IMR-90 (cell line): Measurements from ENCODE around the gene UTF1. TPM values are rescaled to one million over a fixed set of nuclear protein-coding genes. Genes with fewer than 3 reads are reported as not detected.

Experiments used
- ATAC-seq: fragments of 200-7000 bp; cut with Tn5 transposase; 2 replicates; pipeline ENCODE4 v1.9.1; 2020; ENCODE audit warnings: low read depth, mild to moderate bottlenecking, moderate library complexity
- BruUV-seq: library from RNA; stranded (reverse); fragments of 400-500 nt; replicated peaks from 2 replicates; lab custom pipeline; 2021; lab: Mats Ljungman, UMichigan
- CTCF ChIA-PET: fragments of 300-600 bp; formaldehyde crosslinking; extraction: SDS; loops from one replicate; lab custom pipeline; 2021; ENCODE audit warnings: antibody characterized with exemption; lab: Yijun Ruan, JAX
- POLR2A ChIA-PET: fragments of 300-600 bp; sonication (Branson Sonifier 250); formaldehyde crosslinking; loops from one replicate; lab custom pipeline; 2022; ENCODE audit warnings: antibody characterized with exemption; ENCODE audit not compliant: unreplicated experiment; lab: Charles Lee
- DNase-seq: peaks from one replicate; pipeline ENCODE4 v3.0.0; 2013
- H2AFZ ChIP-seq: replicated peaks from 2 replicates; pipeline ENCODE3; 2013; ENCODE audit warnings: low read length, mild to moderate bottlenecking; ENCODE audit not compliant: poor library complexity
- H2AK5ac ChIP-seq: 2 replicates; pipeline ENCODE4 v1.6.1; 2013; ENCODE audit warnings: low read depth, low read length, inconsistent platforms
- H2AK9ac ChIP-seq: replicated peaks from 2 replicates; pipeline ENCODE3; 2013; ENCODE audit warnings: mild to moderate bottlenecking, low read depth, low read length, moderate library complexity; ENCODE audit not compliant: poor library complexity
- H2BK120ac ChIP-seq: 2 replicates; pipeline ENCODE4 v1.6.1; 2013; ENCODE audit warnings: low read depth, low read length, inconsistent platforms
- H2BK15ac ChIP-seq: 3 replicates; pipeline ENCODE4 v1.6.1; 2013; ENCODE audit warnings: low read depth, low read length, inconsistent platforms
- H2BK20ac ChIP-seq: 2 replicates; pipeline ENCODE4 v1.6.1; 2013; ENCODE audit warnings: low read depth, mild to moderate bottlenecking, inconsistent platforms, low read length, moderate library complexity
- H2BK5ac ChIP-seq: 2 replicates; pipeline ENCODE4 v1.6.1; 2013; ENCODE audit warnings: mild to moderate bottlenecking, low read depth, low read length, inconsistent platforms; ENCODE audit not compliant: poor library complexity, severe bottlenecking
- H3K14ac ChIP-seq: replicated peaks from 2 replicates; pipeline ENCODE4 v1.6.1; 2013; ENCODE audit warnings: low read depth, low read length, inconsistent platforms
- H3K18ac ChIP-seq: 2 replicates; pipeline ENCODE4 v1.6.1; 2013; ENCODE audit warnings: low read depth, low read length, control low read depth
- H3K23ac ChIP-seq: 2 replicates; pipeline ENCODE4 v1.6.1; 2013; ENCODE audit warnings: low read depth, low read length, inconsistent platforms
- H3K27ac ChIP-seq: 2 replicates; pipeline ENCODE4 v1.5.1; 2013; ENCODE audit warnings: mild to moderate bottlenecking, control low read depth, low read length; ENCODE audit not compliant: insufficient read depth
- H3K27me3 ChIP-seq: 2 replicates; pipeline ENCODE4 v1.6.1; 2013; ENCODE audit warnings: low read length; ENCODE audit not compliant: control insufficient read depth, insufficient read depth
- H3K36me3 ChIP-seq: 2 replicates; pipeline ENCODE4 v1.6.1; 2013; ENCODE audit warnings: low read length, mixed read lengths; ENCODE audit not compliant: control insufficient read depth, insufficient read depth
- H3K4ac ChIP-seq: 2 replicates; pipeline ENCODE4 v1.6.1; 2013; ENCODE audit warnings: low read depth, low read length, inconsistent platforms
- H3K4me1 ChIP-seq: 2 replicates; pipeline ENCODE4 v1.6.1; 2013; ENCODE audit warnings: low read length, mixed read lengths; ENCODE audit not compliant: control insufficient read depth, insufficient read depth
- H3K4me2 ChIP-seq: 2 replicates; pipeline ENCODE4 v1.6.1; 2013; ENCODE audit warnings: low read depth, mild to moderate bottlenecking, control low read depth, low read length, moderate library complexity
- H3K4me3 ChIP-seq: 2 replicates; pipeline ENCODE4 v1.5.1; 2013; ENCODE audit warnings: low read depth, mild to moderate bottlenecking, control low read depth, low read length, moderate library complexity; ENCODE audit not compliant: insufficient read depth
- H3K56ac ChIP-seq: 2 replicates; pipeline ENCODE4 v1.6.1; 2013; ENCODE audit warnings: low read length, inconsistent platforms; ENCODE audit not compliant: insufficient read depth; ENCODE audit errors: extremely low read depth
- H3K79me1 ChIP-seq, 2 experiments: 2 replicates each; pipeline ENCODE4 v1.6.1; 2013; ENCODE audit warnings: low read length in 2 of 2, inconsistent platforms in 1 of 2, low read depth in 1 of 2
- H3K9ac ChIP-seq: 2 replicates; pipeline ENCODE4 v1.6.1; 2013; ENCODE audit warnings: low read depth, low read length, control low read depth
- H3K9me1 ChIP-seq: 2 replicates; pipeline ENCODE4 v1.6.1; 2013; ENCODE audit warnings: low read length, inconsistent platforms; ENCODE audit not compliant: insufficient read depth
- H3K9me3 ChIP-seq: 2 replicates; pipeline ENCODE4 v1.6.1; 2013; ENCODE audit warnings: low read length; ENCODE audit not compliant: control insufficient read depth, insufficient read depth
- H4K20me1 ChIP-seq: 2 replicates; pipeline ENCODE4 v1.6.1; 2013; ENCODE audit warnings: low read length, inconsistent platforms; ENCODE audit not compliant: insufficient read depth
- H4K5ac ChIP-seq: 2 replicates; pipeline ENCODE4 v1.6.1; 2013; ENCODE audit warnings: mild to moderate bottlenecking, low read depth, low read length, control low read depth
- H4K8ac ChIP-seq, 2 experiments: 2 replicates each; pipeline ENCODE4 v1.6.1; 2013; ENCODE audit warnings: low read depth in 2 of 2, low read length in 2 of 2, control low read depth in 1 of 2, inconsistent platforms in 1 of 2
- H4K91ac ChIP-seq: 2 replicates; pipeline ENCODE4 v1.6.1; 2013; ENCODE audit warnings: low read depth, low read length, inconsistent platforms; ENCODE audit not compliant: insufficient read depth
- CEBPB ChIP-seq: IDR thresholded peaks from 2 replicates; pipeline ENCODE4 v1.6.1; 2012; ENCODE audit warnings: low read depth, low read length, improper control_type of control experiment
- CHD1 ChIP-seq: IDR thresholded peaks from 2 replicates; pipeline ENCODE4 v1.6.1; 2012; ENCODE audit warnings: low read depth, low read length, improper control_type of control experiment
- CTCF ChIP-seq: conservative IDR thresholded peaks from 2 replicates; pipeline ENCODE4 v1.5.1; 2012; ENCODE audit warnings: mild to moderate bottlenecking, low read depth, low read length, improper control_type of control experiment
- FOS ChIP-seq: fragments of 150-350 bp; IDR thresholded peaks from 2 replicates; pipeline ENCODE4 v1.6.1; 2016; ENCODE audit warnings: low read depth, low read length
- MAFK ChIP-seq: IDR thresholded peaks from 2 replicates; pipeline ENCODE4 v1.6.1; 2012; ENCODE audit warnings: low read depth, low read length, improper control_type of control experiment
- MAZ ChIP-seq: IDR thresholded peaks from 2 replicates; pipeline ENCODE4 v1.6.1; 2012; ENCODE audit warnings: low read depth, mild to moderate bottlenecking, low read length, improper control_type of control experiment, moderate library complexity, borderline replicate concordance
- NFE2L2 ChIP-seq: fragments of 150-350 bp; IDR thresholded peaks from 2 replicates; pipeline ENCODE4 v1.6.1; 2016; ENCODE audit warnings: low read depth, mild to moderate bottlenecking, low read length
- POLR2A ChIP-seq: IDR thresholded peaks from 2 replicates; pipeline ENCODE4 v1.6.1; 2012; ENCODE audit warnings: mild to moderate bottlenecking, low read depth, low read length
- RAD21 ChIP-seq: IDR thresholded peaks from 2 replicates; pipeline ENCODE4 v1.6.1; 2012; ENCODE audit warnings: low read length, improper control_type of control experiment
- RFX5 ChIP-seq: IDR thresholded peaks from 2 replicates; pipeline ENCODE4 v1.8.0; 2012; ENCODE audit warnings: low read depth, mild to moderate bottlenecking, low read length, moderate library complexity
- SMC3 ChIP-seq: fragments of 150-350 bp; IDR thresholded peaks from 2 replicates; pipeline ENCODE4 v1.6.1; 2016; ENCODE audit warnings: low read depth, mild to moderate bottlenecking, antibody characterized with exemption, low read length, moderate library complexity
- WGBS, 2 experiments: methylation state at CpG; one replicate each; pipeline versions ENCODE4 v1.1.5 to v1.1.7; 2013; ENCODE audit warnings: missing lambda C conversion rate in 2 of 2; ENCODE audit not compliant: insufficient read length in 1 of 2; ENCODE audit errors: extremely low coverage in 2 of 2; 5-methylcytosine and 5-hydroxymethylcytosine counted together
- dilution Hi-C: fragments of 300-500 bp; cut with HindIII; formaldehyde crosslinking; loops from one replicate; pipeline ENCODE4 v1.14.3; 2018; ENCODE audit warnings: low sequenced_read_pairs; ENCODE audit not compliant: unreplicated experiment
- in situ Hi-C: fragments of 300-500 bp; cut with MboI; formaldehyde crosslinking; loops from 3 replicates; pipeline ENCODE4 v1.14.3; 2019; ENCODE audit warnings: low sequenced_read_pairs, inconsistent platforms, mixed read lengths
- intact Hi-C: fragments of 100-400 bp; cut with micrococcal nuclease; formaldehyde crosslinking; loops from 2 replicates; pipeline ENCODE4 v1.10.0; 2022
- polyA plus RNA-seq, 3 experiments: library from polyadenylated mRNA; depleted of rRNA; stranded (reverse); fragments of >200 nt; gene quantifications; 2 replicates each; pipeline ENCODE4 v1.2.3, GENCODE V29; 2012; ENCODE audit warnings: low replicate concordance in 1 of 3
- total RNA-seq: library from RNA; depleted of rRNA; stranded (reverse); fragments of >200 nt; gene quantifications from 2 replicates; pipeline ENCODE4 v1.2.3, GENCODE V29; 2012
- TF ChIP-seq, protein P1 (sequence below): fragments of 150-350 bp; IDR thresholded peaks from 2 replicates; pipeline ENCODE4 v1.6.1; 2017; ENCODE audit warnings: mild to moderate bottlenecking, antibody characterized with exemption, low read length, low read depth
- TF ChIP-seq, protein P2 (sequence below): fragments of 150-350 bp; IDR thresholded peaks from 2 replicates; pipeline ENCODE4 v1.6.1; 2016; ENCODE audit warnings: low read depth, mild to moderate bottlenecking, low read length, moderate library complexity, borderline replicate concordance

The UTF1 gene
- total and polyA plus RNA-seq, 2 of the 4 experiments (the other 2 are of a cell fraction) = not detected

GRCh38 chr10:133254421-133255120 lies 24.6 kb downstream of the UTF1 start:
- Histone ChIP-seq H3K56ac (no peak overlapping the region), H3K36me3 (no peaks in the 10 kb centered on the region), H3K9me3 (no peaks in the 10 kb centered on the region), H3K14ac (no peak overlapping the region), H3K9me1 (peaks cover 3% of the 10 kb centered on the region), H4K5ac (no peak overlapping the region), H3K79me1 (no peaks in the 10 kb centered on the region), H3K27ac (no peak overlapping the region), H2BK15ac (no peak overlapping the region; the same call in 2 of the 3 replicates), H2AFZ (peak overlapping the region; percentile 15), H3K18ac (no peak overlapping the region), H3K4me2 (no peak overlapping the region), H3K4me3 (no peak overlapping the region), H3K9ac (no peak overlapping the region), H3K27me3 (peaks cover 10% of the 10 kb centered on the region), H2BK120ac (no peak overlapping the region), H2AK5ac (peak overlapping the region; percentile 60; the same call in 1 of the 2 replicates), H4K8ac (no peak overlapping the region), H2BK20ac (0 out of 2 replicates have a peak overlapping the region, but pooled peaks have one; percentile 40), H3K4ac (no peak overlapping the region; the same call in 1 of the 2 replicates), H3K4me1 (peaks cover 12% of the 10 kb centered on the region), H4K20me1 (no peaks in the 10 kb centered on the region), H3K23ac (no peak overlapping the region), H2BK5ac (no peak overlapping the region), H4K91ac (no peak overlapping the region), H2AK9ac (no peak overlapping the region)
- CTCF ChIA-PET = no interaction called here
- intact Hi-C loops = loop anchor here (5.0 kb wide), 1 partner anchor 107 kb away; no protein-coding TSS in a partner anchor
- WGBS, 2 experiments = 62% methylated on average over 12 of the region's 13 CpGs; no CpG with 5 or more reads in 1 of the 2 experiments
- no peak for TF ChIP-seq POLR2A
- TF ChIP-seq RFX5 = no peak
- TF ChIP-seq CTCF = no peak
- TF ChIP-seq, protein P1, sequence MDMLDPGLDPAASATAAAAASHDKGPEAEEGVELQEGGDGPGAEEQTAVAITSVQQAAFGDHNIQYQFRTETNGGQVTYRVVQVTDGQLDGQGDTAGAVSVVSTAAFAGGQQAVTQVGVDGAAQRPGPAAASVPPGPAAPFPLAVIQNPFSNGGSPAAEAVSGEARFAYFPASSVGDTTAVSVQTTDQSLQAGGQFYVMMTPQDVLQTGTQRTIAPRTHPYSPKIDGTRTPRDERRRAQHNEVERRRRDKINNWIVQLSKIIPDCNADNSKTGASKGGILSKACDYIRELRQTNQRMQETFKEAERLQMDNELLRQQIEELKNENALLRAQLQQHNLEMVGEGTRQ = no peak
- no peak for TF ChIP-seq CHD1
- TF ChIP-seq CEBPB = no peak
- TF ChIP-seq, protein P2, sequence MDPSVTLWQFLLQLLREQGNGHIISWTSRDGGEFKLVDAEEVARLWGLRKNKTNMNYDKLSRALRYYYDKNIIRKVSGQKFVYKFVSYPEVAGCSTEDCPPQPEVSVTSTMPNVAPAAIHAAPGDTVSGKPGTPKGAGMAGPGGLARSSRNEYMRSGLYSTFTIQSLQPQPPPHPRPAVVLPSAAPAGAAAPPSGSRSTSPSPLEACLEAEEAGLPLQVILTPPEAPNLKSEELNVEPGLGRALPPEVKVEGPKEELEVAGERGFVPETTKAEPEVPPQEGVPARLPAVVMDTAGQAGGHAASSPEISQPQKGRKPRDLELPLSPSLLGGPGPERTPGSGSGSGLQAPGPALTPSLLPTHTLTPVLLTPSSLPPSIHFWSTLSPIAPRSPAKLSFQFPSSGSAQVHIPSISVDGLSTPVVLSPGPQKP = no peak
- no peak for TF ChIP-seq MAFK
- no peak for TF ChIP-seq SMC3
- no peak for TF ChIP-seq NFE2L2
- TF ChIP-seq MAZ = no peak
- no peak for TF ChIP-seq FOS
- no peak for TF ChIP-seq RAD21
- no peak for DNase-seq
- POLR2A ChIA-PET = no interaction called here
- ATAC-seq = no peak
- in situ Hi-C loops = loop anchor here (25.0 kb wide), 1 partner anchor 592 kb away; no protein-coding TSS in a partner anchor
- dilution Hi-C loops = no loop called here
- BruUV-seq = no TSS peak
